ENCODE measurements around the gene MINDY3.
"Not testable (repeated sequence)": the region's sequence is repeated elsewhere in the genome, so short reads cannot be mapped to it uniquely, and the experiment has no call there.

Gene MINDY3

DNA sequence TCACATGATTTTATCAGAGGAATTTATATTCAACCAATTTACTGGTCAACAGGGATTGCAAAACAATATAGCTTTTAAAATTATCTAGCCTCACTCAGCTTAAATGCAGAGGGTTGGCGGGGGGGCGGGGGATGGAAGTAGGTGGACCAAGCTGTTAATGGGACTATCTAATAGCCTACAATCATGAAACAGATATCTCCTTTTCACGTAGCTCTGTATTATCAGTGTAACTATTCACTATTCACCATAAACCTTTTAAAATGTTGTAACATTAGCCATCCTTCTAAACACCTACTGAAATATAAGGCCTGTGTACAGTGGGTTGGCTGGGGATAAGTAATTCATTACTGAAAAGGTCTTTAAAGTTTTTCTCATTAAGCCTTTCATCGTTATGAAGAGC is 56.2 kb downstream of the MINDY3 start:
- DNase-seq = peak in 1 of 2 experiments; percentile 10

DNA sequence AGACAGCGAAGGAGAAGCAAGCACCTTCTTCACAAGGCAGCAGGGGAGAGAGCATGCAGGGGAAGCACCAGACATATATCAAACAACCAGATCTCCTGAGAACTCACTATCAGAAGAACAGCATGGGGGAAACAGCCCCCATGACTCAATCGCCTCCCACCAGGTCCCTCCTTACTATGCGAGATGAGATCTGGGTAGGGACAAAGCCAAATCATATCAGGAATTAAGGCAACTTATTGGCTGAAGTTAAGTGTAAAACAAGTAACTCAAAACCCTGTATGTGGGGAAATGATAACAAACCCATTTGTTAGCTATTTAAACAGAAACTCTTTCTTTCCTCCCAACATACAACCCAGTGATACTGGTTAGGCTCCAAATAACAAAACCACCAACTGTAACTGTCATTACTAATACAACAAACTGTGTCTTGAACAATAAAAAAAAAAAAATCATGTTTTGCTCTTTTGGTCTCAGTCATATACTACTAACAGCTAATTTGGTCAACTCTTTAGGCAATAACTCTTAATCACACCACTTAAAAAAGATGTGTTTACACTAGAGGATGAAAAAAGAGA is 57.8 kb downstream of the MINDY3 start:
- DNase-seq = no peak

DNA sequence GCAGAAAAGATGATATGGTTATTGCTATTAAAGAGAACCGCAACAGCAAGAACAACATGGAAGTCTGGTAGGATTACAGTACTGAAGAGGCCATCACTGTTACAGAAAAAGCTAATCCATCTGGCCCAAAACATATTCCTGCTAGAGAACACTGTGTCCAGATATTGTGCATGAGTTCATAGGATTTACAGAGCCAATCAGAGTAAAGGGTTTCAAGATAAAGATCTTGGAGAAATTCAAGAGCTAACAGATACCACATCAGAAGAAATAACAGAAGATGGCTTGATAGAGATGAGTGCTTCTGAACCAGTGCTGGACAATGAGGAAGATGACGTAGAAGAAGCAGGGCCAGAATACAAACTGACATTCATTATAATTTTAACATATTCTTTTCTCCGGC is 58.7 kb downstream of the MINDY3 start:
- peak in 1 of 2 experiments; percentile 9 for DNase-seq

DNA sequence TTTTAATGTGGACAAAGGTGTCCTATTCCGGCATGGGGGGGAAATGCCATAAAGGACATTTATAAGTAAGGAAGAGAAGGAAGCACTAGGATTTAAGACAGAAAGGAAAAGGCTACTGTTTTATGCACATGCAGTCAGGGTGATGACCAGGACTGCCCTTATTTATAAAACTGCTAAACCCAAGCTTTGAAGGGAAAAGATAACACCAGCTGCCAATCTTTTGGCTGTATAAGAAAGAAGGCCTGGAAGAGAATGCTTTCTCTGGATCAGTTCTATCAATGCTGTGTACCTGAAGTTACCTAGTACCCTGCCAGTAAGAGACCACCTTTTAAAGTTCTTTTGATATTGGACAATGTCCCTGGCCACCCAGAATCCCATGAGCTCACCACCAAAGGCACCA is 59.2 kb downstream of the MINDY3 start:
- no peak for DNase-seq

DNA sequence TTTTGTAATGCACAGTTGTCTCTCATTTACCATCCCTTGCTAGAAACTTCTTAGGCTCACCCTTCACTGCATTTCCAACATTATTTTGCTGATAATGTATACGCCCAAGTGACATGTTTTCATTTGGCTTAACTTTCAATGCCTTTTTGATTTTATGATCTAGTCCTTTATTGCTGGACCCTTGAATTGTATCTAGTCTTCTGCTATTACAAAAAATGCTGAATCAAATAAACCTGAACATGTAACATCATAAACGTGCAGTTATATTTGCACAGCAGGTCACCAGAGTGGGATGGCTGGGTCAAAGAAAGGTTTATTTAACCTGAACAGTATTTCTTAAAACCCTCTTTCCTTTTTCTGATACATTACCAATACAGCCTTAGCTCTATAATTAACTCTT is 63.0 kb downstream of the MINDY3 start:
- no peak for DNase-seq

DNA sequence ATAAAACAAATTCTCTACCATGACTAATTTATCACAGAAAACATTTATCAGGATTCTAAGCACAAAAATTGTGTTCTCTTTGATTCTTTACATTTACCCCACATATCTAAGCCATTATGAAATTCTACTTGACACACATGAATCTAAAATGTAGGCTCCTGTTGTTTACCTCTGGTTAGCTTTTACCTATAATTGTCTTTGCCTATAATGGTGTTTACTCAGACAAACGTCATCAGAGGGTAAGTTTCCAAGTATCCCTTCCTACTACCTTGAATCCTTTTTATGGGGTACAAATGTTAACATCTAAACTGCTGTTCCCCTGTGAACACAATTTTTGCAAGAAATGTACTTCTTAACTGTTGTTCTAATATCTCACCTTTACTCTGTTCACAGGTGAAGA is 63.5 kb downstream of the MINDY3 start:
- no peak for DNase-seq

DNA sequence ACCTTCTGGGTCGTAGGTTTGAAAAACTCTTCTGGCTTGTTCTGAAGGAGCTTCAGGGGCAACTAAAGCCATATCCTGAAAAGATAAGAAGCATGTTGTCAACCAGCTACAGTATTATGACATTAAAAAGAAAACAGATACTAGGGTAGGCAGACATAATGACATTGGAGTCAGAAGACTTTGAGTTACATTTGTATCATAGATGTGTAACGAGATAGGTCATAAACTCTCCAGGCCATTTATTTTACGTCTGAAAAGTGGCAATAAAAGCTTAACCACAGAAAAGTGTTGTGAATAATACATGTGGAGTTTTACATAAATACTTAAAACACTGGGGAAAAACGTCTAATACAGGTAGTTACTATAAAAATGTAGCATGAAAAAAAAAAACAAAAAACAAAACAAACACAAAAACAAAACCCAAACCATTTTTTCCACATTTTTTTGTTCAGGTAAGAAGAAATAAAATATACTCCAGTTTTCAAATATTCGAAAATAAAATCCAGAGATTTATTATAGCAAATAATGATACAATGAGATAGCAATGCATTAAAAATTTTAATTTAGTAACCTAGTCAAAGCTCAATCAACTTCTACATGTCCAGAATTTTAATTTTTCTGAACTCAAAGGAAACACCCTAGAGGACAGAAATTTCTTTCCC is 64.1 kb downstream of the MINDY3 start:
- no peak for DNase-seq

DNA sequence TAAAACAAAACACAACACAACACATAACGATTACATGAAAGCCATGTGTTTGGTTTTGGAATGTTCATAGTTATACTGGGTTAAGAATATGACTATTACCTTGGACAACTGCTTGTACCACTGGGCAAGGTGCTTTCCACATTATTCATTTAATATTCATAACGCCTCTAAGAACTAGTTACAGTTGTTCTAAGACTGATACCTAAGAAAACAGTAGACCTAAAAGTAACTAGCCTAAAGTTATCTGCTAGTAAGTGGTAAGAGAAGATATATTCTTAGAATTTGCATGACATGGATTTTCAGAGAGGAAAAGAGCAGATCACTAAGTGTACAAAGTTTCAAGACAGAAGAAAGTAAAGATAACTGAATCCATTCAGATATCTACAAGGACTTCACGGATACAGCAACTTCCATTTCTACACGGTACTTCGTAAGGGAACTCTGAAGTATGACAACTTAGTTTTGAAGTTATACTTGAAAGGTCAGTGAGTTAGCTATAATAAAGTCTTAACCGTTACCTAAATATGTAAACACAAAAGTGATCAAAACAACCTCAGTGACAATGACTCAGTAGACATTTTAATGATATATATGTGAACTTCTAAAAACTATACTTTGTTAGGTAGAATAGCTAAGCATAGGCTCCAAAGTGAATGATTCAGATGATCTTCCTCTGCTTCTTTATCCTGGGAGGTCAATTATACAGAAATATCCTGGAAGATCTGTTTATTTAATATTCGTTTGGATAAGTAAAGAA is 65.1 kb downstream of the MINDY3 start:
- DNase-seq = no peak

DNA sequence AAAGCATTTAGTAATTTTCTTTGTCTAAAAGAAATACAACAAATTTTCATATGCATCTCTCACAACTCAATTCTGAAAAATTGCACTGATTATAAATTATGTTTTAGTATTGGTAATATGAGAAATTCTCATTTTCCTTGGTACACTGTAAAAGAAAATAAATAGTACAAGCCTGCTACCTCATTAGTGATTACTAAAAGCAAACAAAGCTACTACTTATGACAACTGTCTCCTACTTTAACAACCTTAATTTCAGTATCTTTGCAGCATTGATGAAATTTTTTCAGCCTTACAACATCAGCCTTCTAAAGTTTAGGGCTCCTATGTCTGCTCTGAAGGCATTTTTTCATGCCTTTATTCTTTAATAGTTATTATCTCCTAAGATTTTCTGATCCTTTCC is 65.7 kb downstream of the MINDY3 start:
- no peak for DNase-seq

DNA sequence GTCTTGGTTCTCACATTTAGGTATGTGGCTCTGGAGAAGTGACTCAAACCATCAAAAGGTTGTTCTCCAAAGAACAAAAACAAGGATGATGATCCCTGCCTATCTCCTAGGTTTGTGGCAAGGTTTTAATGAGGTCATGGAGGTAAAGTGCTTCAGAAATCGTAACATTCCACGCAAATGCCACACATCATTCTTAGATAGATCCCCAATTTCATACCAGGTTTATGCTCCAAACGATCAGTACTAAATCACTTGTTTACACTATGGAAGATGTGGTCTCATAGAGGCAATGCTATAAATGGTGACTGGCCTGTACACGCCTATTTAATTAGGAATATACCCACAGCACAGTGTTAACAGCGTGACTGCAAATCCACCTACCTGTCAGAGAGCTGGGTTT is 66.6 kb downstream of the MINDY3 start:
- DNase-seq = no peak

DNA sequence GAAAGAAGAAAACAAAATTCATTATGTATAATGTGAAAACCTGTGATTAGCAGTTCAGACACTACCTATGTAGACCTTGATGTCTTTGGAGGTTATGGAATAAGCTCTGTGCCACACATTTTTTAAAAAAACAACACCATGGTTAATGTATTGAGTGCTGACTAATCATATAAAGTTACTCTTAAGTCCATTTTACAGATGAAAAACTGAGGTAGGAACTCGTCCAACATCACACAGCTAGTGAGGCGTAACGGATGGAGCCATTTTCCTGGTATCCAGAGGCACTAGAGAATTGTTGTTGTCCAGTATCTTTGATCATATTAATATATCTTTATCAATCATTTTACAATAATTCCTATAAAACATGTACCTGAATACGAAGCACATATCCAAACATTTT is 67.5 kb downstream of the MINDY3 start:
- DNase-seq = no peak

DNA sequence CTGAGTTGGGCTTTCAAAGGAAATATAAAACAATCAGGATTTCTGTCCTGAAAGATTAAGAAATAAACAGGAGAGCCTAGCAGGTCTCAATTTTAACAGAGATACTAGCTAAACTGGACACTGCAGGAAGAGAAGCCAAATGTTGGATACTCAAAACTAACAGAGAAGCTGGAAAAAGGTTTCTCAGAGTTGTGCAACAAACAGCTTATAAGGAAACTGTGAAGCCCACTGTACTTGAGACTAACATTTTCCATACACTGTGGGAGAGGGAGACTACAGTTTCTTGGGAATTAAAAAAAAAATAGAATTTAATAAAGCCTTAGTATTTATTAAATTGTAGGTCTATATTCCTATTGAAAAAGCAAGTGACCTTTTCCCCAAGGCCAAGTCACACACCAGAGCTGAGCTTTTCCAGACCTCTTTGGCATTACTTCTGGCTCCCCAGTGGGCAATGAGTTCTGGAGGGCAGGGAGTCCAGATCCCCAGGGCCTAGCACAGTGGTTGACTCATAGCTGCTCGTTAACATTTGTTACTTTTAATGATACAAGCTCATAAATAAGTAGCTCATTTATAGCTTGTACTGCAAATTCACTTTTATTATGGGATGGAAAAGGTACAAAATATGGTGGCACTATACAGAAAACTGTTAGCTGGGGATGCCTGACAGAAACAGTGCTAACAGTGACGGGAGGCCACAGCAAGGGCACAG is 68.3 kb downstream of the MINDY3 start:
- DNase-seq = no peak

DNA sequence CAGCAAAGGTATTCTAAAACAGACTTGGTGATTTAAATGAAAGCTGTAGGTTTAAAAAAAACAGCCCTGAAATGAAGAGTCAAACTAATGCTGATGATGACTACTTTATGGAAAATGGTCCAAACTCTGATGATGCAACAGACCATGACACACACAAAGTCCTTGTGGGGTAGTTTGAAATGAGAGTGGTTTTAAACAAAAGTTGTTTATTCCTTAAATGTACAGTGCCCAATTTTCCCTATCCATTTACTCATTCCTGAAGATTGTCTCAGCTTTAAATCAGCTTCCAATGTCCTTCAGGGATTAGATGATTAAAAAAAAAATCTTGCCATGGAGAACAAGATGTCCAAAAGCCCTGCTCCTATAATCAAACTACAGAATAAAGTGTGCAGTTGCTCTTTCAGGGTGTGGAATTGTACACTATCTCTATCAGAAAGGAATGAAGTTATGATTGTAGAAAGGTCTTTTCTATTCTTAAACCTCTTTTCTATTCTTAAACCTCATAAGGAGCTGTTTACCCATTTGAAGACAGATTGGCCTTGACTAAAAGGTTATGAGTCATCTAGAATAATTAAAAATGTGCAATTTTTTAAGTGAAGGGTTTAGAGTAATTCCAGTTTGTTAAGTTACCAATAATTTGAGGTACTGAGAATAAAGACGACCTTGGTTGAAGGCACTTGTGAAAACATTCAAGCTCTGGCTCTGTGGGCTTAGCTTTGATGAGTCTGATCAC is 70.3 kb downstream of the MINDY3 start:
- no peak for DNase-seq

DNA sequence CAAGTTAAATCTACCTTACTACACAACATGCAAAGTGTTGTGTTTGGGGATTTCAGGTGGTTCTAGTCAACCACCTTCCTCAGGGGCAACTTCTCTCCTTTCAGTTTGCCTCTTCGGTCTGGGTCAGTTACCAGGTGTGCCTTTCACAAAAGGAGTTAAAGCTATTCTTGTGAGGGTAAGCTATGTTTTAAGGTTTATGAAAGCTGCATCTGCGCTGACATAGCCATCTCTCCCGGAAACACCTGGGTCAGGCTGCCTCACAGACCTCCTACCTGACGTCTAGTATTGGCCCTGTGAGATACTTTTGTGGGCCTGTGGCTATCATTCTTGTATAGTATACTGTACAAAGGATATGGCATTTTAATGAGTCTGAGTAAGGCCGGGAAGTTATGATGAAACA is 72.9 kb downstream of the MINDY3 start:
- DNase-seq = no peak

DNA sequence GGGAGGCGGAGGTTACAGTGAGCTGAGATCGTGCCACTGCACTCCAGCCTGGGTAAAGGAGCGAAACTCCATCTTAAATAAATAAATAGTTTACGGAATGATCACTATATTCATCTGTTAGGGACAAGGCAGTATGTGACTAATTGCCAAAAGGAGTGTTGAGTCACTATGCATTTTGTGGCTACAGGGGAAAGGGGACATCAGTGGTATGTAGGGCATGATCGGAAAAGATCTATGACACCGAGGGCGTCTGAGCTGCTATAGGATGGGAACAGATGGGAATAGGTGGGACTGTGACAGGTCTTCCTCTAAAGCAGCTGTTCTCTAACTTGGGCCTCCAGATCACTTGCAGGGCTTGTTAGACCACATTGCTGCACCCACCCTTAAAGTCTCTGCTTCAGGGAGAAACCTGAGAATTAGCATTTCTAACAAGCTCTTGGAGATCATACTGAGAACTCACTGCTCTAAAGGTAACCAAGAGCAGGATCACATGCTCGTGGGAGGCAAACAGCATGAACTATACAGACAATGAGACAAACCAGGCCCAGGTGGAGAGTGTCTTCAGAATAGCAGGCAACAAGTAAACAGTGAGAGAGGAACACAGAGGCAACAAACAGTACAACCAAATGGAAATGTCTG is 75.5 kb downstream of the MINDY3 start:
- no peak for DNase-seq

DNA sequence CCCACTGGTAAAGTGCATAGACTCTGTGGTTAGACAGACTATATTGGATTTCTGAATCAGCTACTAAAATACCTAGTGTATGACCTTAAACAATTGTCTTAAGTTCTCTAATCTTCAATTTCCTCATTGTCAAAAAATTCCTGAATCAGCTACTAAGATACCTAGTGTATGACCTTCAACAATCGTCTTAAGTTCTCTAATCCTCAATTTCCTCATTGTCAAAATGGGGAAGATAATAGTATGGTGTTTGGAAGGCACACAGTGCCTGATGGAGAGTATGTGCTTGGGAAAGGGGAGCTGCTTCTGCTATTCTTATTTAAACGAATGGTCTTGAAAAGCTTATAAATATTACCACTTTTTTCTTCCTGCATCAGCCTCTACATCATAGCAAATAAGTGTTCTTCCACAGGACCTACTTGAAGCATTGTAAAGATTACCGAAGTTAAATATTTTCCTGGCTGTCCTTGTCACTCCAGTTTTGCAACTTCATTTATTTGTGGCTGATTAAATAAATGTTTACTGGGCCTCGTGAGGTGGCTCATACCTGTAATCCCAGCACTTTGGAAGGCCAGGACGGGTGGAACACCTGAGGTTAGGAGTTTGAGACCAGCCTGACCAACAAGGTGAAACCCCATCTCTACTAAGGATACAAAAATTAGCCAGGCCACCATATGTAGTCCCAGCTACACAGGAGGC is 76.2 kb downstream of the MINDY3 start:
- DNase-seq = no peak

DNA sequence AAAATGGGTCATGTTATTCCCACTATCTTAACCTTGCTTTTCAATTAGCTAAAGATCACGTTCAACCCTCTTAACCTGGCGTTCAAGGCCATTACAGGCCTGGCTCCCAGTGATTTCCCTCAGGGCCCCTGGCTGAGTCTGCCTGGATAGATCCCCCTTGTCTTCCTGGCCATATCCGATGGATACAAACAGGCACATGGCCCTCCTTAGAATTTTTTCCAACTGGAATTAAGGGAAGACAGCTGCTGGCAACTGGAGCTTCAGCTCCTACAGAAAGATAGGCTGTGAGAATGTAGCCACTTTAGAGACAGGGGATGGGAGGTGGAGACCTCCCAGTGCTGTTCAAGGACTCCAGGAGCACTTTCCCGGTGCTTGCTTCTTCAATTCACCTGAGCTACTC is 77.5 kb downstream of the MINDY3 start:
- DNase-seq = no peak

DNA sequence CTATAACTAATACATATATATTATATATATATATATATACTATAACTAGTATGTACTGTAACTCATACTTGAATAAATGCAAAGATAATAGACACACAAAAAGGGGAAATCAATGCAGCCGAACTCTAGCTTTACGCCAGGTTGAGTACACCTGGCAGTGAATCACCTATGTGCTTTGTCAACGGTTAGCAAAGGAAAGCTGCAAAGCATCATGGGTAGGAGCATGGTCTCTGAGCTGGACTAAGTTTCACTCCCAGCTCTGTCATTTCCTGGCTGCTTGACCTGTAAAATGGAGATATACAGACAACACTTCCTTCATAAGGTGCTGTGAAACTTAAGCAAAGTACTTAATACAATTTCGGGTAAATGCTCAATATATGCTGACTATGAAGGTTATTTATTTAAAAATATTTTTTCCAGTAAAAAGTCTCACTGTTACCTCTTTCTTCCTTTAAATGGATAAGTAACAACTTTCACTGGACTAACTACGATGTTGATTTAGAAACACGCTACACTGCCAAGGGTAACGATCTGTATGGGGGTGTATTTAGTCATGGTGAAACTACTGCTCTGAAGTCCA is 78.8 kb downstream of the MINDY3 start:
- no peak for DNase-seq

DNA sequence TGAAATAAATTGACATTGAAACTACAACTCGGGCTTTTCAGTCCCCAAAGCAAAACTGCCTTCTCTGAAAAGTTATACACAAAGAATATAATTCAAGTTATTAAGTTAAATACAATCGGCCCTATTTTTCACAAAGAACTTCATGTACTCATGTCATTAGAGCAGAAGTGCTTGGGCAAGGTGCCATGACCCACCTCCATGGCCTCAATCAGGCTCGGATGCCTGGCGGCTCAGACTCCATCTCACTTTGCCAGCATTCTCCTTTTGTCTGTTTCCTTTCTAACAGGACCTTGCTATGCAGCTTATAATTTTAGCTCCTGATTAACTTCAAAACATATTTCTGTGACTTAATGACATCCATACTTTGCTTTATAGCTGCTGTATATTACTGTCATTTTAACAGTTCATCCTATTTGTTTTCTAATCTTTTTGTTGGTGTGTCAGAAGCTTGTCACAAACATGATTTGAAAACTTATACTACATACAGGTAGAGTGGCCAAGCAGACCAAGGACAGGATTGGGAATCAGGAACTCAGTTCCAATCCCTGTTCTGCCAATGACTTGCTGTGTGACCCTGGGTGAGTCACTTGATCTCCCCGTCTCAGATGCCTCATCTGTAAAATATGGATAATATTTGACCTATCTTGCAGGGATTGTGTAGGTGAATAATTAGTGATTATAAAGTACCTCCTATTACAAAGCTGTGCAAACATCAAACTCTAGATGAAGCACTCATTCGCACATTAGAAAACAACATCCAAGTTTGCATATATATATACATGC is 79.8 kb downstream of the MINDY3 start:
- DNase-seq = no peak

DNA sequence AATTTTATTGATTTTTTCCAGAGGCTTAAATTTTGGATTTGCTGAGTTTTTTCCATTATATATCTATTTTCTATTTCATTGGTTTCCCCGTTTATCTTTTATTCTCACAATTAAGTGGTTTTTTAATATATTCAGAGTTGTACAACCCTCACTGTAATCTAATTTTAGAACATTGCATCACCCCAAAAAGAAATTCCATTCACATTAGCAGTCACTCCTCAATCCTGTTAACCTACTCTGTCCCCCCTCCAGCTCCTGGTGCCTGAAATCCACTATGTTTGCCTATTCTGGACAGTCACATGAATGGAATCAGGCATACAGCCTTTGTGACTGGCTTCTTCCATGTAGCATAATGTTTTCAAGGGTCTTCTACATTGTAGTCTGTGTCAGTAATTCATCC is 84.8 kb downstream of the MINDY3 start:
- DNase-seq = no peak

DNA sequence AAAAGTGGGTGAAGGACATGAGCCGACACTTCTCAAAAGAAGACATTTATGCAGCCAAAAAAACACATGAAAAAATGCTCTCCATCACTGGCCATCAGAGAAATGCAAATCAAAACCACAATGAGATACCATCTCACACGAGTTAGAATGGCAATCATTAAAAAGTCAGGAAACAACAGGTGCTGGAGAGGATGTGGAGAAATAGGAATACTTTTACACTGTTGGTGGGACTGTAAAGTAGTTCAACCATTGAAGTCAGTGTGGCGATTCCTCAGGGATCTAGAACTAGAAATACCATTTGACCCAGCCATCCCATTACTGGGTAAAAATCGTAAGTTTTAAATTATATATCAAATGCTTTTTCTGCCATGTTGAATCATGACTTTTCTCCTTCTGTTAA is 85.8 kb downstream of the MINDY3 start:
- not testable (repeated sequence) for DNase-seq
